ENCODE results near the gene NABP1.
"Not testable (repeated sequence)": the region's sequence is repeated elsewhere in the genome, so short reads cannot be mapped to it uniquely, and the experiment has no call there.

NABP1 gene, protein sequence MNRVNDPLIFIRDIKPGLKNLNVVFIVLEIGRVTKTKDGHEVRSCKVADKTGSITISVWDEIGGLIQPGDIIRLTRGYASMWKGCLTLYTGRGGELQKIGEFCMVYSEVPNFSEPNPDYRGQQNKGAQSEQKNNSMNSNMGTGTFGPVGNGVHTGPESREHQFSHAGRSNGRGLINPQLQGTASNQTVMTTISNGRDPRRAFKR

GRCh38 chr2:191677646-191678436 lies at the start of gene NABP1:
Gene NABP1 (plus strand): TSS chr2:191678136. CDS start chr2:191678615, 479 bp downstream.
- DNase-seq, result peak; percentile 96 to 97

DNA sequence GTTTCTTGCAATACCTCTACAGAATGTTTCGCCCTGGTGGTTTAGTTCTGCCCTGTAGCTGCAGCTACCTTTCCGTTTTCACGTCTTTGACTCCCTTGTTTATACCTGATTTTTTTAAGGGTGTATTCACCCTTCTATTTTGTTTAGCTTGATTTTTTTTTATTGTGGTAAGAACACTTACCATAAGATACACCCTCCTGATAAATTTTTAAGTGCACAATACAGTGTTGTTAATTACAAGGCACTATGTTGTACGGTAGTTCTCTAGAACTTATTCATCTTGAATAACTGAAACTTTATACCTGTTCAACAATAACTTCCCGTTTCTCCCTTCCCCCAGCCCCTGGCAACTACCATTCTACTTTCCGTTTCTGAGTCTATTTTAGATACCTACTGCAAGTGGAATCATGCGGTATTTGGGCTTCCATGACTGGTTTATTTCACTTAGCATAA lies 48.9 kb upstream of the NABP1 start:
- no peak for DNase-seq

DNA sequence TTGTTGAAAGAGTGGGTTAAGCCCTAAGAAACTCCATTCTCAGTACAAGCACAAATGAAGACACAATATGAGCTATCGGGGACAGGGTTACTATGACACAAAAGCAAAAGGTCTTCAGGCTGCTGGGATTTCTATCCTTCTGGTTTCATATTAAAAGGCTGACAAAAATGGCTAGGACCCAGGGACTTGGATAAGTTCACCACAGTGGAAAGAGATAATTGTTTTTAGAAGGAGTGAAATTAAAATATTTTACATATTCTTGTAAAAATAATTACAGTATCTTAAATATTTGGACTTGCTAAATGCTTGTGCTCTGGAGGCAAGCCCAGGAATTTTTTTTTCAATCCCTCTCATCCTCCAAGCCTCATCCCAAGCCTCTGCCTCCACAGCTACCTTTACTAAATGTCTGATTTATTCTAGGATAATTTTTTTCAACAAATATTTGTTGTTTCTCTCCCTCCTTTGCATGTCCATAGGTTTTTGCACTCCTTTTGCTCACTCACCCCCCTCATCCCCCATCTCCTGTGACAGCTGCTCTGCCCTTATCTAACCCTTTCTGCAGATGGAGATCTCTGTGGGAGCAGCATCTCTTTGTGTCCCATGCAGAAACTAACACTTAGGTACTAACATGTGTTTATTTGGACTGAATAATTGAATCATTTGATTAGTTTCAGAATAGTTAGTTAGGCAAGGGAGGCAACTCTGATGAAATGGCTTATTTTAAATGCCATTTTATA lies 47.8 kb upstream of the NABP1 start:
- DNase-seq, result no peak

GRCh38 chr2:191631754-191632153 lies 46.2 kb upstream of the NABP1 start:
- no peak for DNase-seq

DNA sequence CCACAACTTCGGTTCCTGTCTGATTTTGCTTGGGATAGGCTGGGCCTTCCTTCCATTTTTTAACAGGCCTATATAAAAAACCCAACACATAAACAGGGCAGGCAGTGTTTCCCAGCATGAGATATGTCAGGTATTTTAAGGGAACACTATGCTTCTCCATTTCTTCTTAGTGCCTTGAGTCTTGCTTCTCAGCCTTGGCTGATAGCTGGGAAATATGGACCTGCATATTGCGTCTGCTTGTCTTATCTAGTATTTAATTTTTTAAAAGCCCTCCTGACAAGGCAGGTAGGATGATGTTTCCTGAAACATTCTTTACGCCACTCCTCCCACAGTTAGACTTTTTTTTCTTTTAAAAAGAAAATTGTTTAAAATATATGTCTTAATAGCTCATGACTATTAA lies 45.5 kb upstream of the NABP1 start:
- no peak for DNase-seq

GRCh38 chr2:191634791-191635190 lies 43.1 kb upstream of the NABP1 start:
- DNase-seq, result no peak

GRCh38 chr2:191635333-191636234 lies 42.4 kb upstream of the NABP1 start:
- no peak for DNase-seq

GRCh38 chr2:191636235-191636543 lies 41.7 kb upstream of the NABP1 start:
- DNase-seq, result no peak

- DNase-seq, result no peak
Measured at GRCh38 chr2:191636586-191636985, 41.4 kb upstream of the NABP1 start.

- DNase-seq, result no peak
Measured at GRCh38 chr2:191637182-191638078, 40.5 kb upstream of the NABP1 start.

GRCh38 chr2:191638079-191638801 lies 39.7 kb upstream of the NABP1 start:
- no peak for DNase-seq

DNA sequence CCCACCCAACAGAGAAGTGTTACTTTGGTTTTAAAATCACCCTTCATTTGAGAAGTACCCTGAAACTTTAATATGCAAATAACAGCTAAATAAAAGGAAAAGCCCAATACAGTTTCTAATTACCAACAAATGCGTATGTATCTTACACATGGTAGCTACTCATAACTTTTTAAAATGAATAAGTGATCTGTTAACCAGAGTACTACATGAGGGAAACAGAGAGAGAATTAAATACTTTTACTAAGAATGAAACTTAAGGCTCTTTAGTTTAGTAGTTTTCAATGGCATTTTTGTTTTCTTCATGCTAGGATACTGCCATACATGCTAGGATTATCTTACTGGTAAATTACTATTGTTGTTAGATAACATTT lies 39.1 kb upstream of the NABP1 start:
- no peak for DNase-seq

GRCh38 chr2:191641609-191642008 lies 36.3 kb upstream of the NABP1 start:
- DNase-seq, result no peak

DNA sequence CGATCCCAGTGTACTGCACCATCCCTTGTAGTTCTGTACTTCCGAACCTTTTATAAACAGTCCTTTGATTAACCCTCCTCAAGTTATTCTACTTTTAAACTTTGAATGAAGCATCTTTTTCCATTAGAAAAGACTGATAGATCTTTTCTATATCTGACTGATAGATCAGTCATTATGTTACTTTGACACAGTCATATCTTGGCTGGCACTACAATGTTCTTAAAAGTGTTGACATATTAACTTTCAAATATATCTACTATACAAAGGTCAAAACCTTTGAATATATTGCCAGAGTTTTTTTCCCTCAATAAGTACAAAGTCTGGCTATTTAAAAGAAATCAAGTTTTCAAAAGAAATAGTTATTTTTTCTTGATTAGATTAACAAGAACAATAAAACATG lies 35.4 kb upstream of the NABP1 start:
- DNase-seq, result no peak

DNA sequence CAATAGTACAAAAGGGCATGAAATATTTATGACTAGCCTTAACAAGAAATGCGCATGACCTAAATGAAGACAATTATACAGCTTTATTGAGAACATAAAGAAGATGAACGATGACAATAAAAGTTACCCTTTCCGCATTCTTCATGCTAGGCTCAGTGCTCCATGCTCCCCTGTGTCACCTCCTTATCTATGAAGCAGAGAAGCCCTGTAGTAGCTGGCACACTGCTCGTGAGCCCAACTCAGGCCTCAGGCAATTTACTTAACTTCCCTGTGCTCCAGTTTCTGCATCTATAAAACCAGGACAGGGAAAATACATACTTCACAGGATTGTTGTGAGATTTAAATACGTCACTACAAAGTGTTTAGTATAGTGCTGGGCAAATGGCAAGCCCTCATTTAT lies 34.5 kb upstream of the NABP1 start:
- no peak for DNase-seq

- DNase-seq, result not testable (repeated sequence)
Measured at GRCh38 chr2:191644613-191645012, 33.3 kb upstream of the NABP1 start.

DNA sequence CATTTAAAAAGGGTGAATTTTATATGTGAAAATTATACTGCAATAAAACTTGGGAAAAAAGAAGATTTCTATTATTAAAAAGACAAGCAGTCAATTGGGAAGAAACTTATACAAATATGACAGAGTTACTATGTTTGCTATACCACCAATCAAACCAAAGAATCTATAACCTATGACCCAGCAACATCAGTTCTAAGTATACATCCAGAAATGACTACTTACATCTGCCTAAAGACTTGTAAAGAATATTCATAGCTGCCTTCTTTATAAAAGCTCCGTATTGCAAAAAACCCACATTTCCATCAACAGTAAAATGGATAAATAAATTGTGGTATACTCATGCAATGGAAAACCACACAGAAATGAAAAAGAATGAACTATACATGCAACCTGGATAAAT lies 32.9 kb upstream of the NABP1 start:
- DNase-seq, result no peak

DNA sequence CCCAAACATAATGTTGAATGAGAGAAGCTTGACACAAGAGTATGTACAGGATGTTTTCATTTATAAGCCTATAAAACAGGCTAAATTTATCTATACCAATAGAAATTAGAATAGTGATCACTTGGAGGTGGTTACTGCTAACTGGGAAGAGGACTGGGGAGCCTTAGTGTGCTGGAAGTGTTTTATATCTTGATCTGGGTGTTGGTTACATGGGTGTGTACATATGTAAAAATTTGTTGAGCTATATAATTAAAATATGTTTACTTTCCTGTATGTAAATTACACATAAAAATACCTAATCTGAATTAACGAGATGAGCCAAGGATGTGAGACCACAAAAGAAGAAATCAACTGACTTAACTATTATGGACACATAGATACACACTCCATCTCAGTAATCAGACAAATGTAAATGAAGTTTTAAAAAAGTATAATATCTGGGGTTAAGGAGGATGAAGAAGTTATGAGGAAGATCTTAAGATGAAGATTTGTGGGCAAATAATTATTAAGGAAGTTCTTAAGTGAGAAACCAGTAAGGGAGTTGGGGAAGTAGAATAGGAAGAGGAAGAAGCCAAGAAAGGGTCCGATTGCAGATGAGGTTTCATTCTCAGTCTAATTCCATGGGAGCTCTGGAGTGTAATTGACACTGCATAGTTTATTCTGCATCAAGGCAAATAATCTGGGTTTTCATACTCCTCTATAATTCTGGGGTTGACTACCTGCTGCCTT lies 32.3 kb upstream of the NABP1 start:
- no peak for DNase-seq

DNA sequence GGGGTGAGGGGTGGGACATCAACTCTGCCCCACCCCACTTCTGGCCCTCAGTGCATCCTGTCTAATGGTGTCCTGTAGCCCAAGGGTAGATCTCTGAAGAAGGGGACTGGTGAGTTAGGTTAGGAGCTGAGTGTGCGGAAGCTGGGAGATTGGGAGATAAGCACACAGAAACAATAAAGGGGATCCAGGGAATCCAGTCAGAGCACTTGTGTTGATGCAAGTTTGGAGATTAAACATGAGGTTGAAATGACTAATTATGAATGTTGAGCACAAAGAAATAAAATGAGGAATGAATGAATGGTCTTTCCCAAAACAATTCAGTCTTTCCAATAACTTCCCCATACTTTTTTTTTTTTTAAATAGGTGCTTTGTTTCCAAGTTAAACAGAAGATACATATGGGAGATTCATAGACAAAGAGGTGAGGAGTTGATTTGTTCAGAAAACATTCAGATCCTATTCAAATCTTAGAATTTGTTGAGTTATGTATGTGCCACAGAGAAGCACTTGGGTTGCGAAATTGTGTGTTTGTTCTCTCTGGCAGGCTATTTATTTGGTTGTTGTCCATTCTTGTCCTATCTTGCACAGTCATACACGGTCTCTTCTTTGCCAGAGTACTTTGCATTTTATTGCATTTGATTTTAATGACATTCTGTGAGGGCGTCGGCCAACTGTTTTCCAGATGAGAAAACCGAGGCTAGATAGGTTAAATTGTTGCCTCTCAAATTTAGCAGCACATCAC lies 31.6 kb upstream of the NABP1 start:
- no peak for DNase-seq

DNA sequence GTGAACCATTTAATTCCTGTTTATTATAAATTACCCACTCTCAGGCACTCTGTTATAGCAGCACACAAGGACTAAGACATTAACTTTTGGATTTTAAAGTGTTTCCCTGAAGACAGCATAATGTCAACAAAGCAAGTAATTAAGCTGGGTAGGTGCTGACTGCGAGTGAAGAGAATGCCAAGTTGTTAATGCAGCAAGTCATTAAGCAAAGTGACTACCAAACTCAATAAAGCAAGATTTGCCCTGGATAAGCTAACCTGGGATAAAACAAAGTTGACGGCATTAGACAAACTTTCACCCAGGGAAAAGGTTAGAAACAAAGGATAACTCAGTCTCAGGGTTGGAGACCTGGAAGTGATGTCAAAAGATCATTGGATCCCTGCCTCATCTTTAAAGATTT lies 28.4 kb upstream of the NABP1 start:
- no peak for DNase-seq

All from stimulated activated CD4-positive, alpha-beta T cell treated with anti-CD3 and anti-CD28 coated beads, Interleukin-2, amount 100 ng/mL, for 48 hours (primary cell).